B cell (primary cell): ENCODE results near the gene MFSD6L.

ENCODE experiments used
- CTCF ChIP-seq: fragments of 200-600 bp; IDR thresholded peaks from one replicate; pipeline ENCODE4 v1.8.0; 2022; ENCODE audit warnings: antibody characterized with exemption, mild to moderate bottlenecking
- EZH2 ChIP-seq: IDR thresholded peaks from 2 replicates; pipeline ENCODE4 v1.6.1; 2012; ENCODE audit warnings: borderline replicate concordance, low read depth, mild to moderate bottlenecking, moderate library complexity, low read length; ENCODE audit not compliant: insufficient read depth, poor library complexity, severe bottlenecking

DNA sequence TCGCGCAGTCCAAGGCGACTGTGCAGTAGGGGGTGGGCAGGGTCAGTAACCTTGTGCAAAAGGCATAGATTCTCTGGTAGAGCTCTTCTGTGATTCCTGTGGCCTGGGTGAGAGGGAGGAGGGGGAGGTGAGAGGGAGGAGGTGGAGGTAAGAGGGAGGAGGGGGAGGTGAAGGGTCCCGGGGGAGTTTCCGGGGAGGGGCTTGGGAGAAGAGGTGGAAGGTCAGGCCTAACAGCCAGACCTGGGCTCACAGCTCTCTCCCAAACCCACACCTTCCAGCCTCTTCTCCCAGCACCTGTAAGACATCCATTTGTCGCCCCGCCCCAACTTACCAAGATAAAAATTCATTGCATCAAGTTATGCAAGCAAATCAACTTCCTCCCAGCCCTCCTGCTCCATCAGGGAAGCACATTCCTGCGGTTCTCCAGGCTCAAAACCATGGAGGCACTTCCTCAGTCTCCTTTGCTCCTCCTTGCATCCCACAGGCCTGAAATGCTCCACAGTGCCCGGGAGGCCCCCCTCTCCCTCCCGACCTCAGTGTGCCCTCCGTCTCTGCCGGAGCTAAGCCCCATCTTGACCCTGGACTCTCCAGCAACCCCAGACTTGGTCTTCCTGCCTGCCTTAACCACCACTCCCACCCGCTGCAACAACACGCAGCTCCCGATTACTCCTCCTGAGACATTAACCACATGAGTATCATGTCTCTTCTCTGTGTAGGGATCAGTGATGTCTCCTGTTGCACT lies 37.8 kb upstream of the MFSD6L start:
- no peak for TF ChIP-seq CTCF
- no peak for TF ChIP-seq EZH2
